ENCODE data around the gene ZNF281. TPM values are rescaled to one million over a fixed set of nuclear protein-coding genes. Genes with fewer than 3 reads are reported as not detected.
"Not testable (repeated sequence)": the region's sequence is repeated elsewhere in the genome, so short reads cannot be mapped to it uniquely, and the experiment has no call there.

ZNF281 gene
- total and polyA plus RNA-seq, 2 donors: 10.7 to 19.1 TPM

DNA sequence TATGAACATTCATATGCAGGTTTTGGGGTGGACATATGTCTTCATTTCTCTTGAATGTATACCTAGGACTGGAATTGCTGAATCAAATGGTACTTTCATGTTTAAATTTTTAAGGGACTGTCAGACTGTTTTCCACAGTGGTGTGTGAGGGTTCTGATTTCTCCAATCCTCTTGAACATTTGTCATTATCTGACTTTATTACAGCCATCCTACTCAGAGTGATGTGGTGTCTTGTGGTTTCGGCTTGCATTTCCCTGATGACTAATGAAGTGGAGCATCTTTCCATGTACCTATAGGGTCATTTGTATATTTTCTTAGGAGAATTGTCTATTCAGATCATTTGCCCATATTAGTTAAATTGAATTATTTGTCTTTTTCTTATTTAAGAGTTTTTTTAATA is 35.4 kb upstream of the ZNF281 start:
- H3K27ac ChIP-seq (ENCODE audit: low read depth in 1 of 2, low read length in 1 of 2): no peak overlapping the region
- no peaks in the 10 kb centered on the region for H3K4me1 ChIP-seq (ENCODE audit: control insufficient read depth in 2 of 2, insufficient read depth in 2 of 2, low read length in 2 of 2)
- no peak for DNase-seq (ENCODE audit: low read depth in 6 of 9, low spot score in 9 of 9)
- 99% methylated on average over 1 of the region's 1 CpG for WGBS
- H3K27me3 ChIP-seq (ENCODE audit: control insufficient read depth in 2 of 2, insufficient read depth in 1 of 2, low read length in 1 of 2): no peaks in the 10 kb centered on the region
- H3K9me3 ChIP-seq (ENCODE audit: control insufficient read depth in 2 of 2, insufficient read depth in 1 of 2, low read length in 1 of 2): no peaks in the 10 kb centered on the region
- H3K36me3 ChIP-seq (ENCODE audit: control insufficient read depth in 2 of 2, insufficient read depth in 2 of 2, low read length in 1 of 2): no peaks in the 10 kb centered on the region
- H3K4me3 ChIP-seq (ENCODE audit: low read length in 2 of 2): no peak overlapping the region

GRCh38 chr1:200444478-200444877 is 34.6 kb upstream of the ZNF281 start:
- H3K4me1 ChIP-seq (ENCODE audit: control insufficient read depth in 2 of 2, insufficient read depth in 2 of 2, low read length in 2 of 2): no peaks in the 10 kb centered on the region
- no peaks in the 10 kb centered on the region for H3K27me3 ChIP-seq (ENCODE audit: control insufficient read depth in 2 of 2, insufficient read depth in 1 of 2, low read length in 1 of 2)
- no peak overlapping the region for H3K27ac ChIP-seq (ENCODE audit: low read depth in 1 of 2, low read length in 1 of 2)
- WGBS: 93% methylated on average over 4 of the region's 4 CpGs
- DNase-seq (ENCODE audit: low read depth in 6 of 9, low spot score in 9 of 9): no peak
- H3K36me3 ChIP-seq (ENCODE audit: control insufficient read depth in 2 of 2, insufficient read depth in 2 of 2, low read length in 1 of 2): no peaks in the 10 kb centered on the region
- H3K4me3 ChIP-seq (ENCODE audit: low read length in 2 of 2): no peak overlapping the region
- no peaks in the 10 kb centered on the region for H3K9me3 ChIP-seq (ENCODE audit: control insufficient read depth in 2 of 2, insufficient read depth in 1 of 2, low read length in 1 of 2)

GRCh38 chr1:200443860-200444259 is 34.0 kb upstream of the ZNF281 start:
- no peaks in the 10 kb centered on the region for H3K36me3 ChIP-seq (ENCODE audit: control insufficient read depth in 2 of 2, insufficient read depth in 2 of 2, low read length in 1 of 2)
- no peak for DNase-seq (ENCODE audit: low read depth in 6 of 9, low spot score in 9 of 9)
- H3K9me3 ChIP-seq (ENCODE audit: control insufficient read depth in 2 of 2, insufficient read depth in 1 of 2, low read length in 1 of 2): no peaks in the 10 kb centered on the region
- no peaks in the 10 kb centered on the region for H3K27me3 ChIP-seq (ENCODE audit: control insufficient read depth in 2 of 2, insufficient read depth in 1 of 2, low read length in 1 of 2)
- 92% methylated on average over 2 of the region's 2 CpGs for WGBS
- no peaks in the 10 kb centered on the region for H3K4me1 ChIP-seq (ENCODE audit: control insufficient read depth in 2 of 2, insufficient read depth in 2 of 2, low read length in 2 of 2)
- no peak overlapping the region for H3K27ac ChIP-seq (ENCODE audit: low read depth in 1 of 2, low read length in 1 of 2)
- H3K4me3 ChIP-seq (ENCODE audit: low read length in 2 of 2): no peak overlapping the region

GRCh38 chr1:200442537-200443156 is 32.8 kb upstream of the ZNF281 start:
- Histone ChIP-seq H3K4me1 (ENCODE audit: control insufficient read depth in 2 of 2, insufficient read depth in 2 of 2, low read length in 2 of 2) (peaks cover 0 to 1% of the 10 kb centered on the region in 2 donors), H3K4me3 (ENCODE audit: low read length in 2 of 2) (no peak overlapping the region), H3K27me3 (ENCODE audit: control insufficient read depth in 2 of 2, insufficient read depth in 1 of 2, low read length in 1 of 2) (no peaks in the 10 kb centered on the region), H3K27ac (ENCODE audit: low read depth in 1 of 2, low read length in 1 of 2) (no peak overlapping the region), H3K36me3 (ENCODE audit: control insufficient read depth in 2 of 2, insufficient read depth in 2 of 2, low read length in 1 of 2) (no peaks in the 10 kb centered on the region), H3K9me3 (ENCODE audit: control insufficient read depth in 2 of 2, insufficient read depth in 1 of 2, low read length in 1 of 2) (no peaks in the 10 kb centered on the region)
- DNase-seq (ENCODE audit: low read depth in 6 of 9, low spot score in 9 of 9): no peak
- WGBS: 98% methylated on average over 3 of the region's 3 CpGs

DNA sequence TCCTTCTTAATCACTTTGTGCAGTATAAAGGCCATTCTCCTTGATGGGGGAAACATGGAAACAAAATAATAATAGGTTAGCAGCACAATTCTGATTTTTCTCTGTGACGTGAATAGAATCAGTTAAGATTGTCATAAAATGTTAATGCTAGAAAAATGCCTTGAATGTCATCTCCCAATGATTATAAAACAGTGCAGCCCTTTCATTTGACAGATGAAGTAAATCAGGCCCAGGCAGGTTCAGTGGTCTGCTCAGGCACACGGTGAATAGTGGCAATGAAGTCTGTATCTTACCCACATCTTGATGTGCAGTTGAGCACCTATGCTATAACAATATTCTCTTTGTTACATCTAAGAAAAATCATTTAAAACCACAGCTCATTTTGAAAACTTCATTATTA is 32.2 kb upstream of the ZNF281 start:
- WGBS: 91% methylated on average over 2 of the region's 2 CpGs
- peaks cover 0 to 4% of the 10 kb centered on the region in 2 donors for H3K4me1 ChIP-seq (ENCODE audit: control insufficient read depth in 2 of 2, insufficient read depth in 2 of 2, low read length in 2 of 2)
- no peaks in the 10 kb centered on the region for H3K27me3 ChIP-seq (ENCODE audit: control insufficient read depth in 2 of 2, insufficient read depth in 1 of 2, low read length in 1 of 2)
- no peaks in the 10 kb centered on the region for H3K9me3 ChIP-seq (ENCODE audit: control insufficient read depth in 2 of 2, insufficient read depth in 1 of 2, low read length in 1 of 2)
- DNase-seq (ENCODE audit: low read depth in 6 of 9, low spot score in 9 of 9): no peak
- no peak overlapping the region for H3K4me3 ChIP-seq (ENCODE audit: low read length in 2 of 2)
- H3K36me3 ChIP-seq (ENCODE audit: control insufficient read depth in 2 of 2, insufficient read depth in 2 of 2, low read length in 1 of 2): no peaks in the 10 kb centered on the region
- H3K27ac ChIP-seq (ENCODE audit: low read depth in 1 of 2, low read length in 1 of 2): no peak overlapping the region

- Histone ChIP-seq H3K9me3 (ENCODE audit: control insufficient read depth in 2 of 2, insufficient read depth in 1 of 2, low read length in 1 of 2) (no peaks in the 10 kb centered on the region), H3K27me3 (ENCODE audit: control insufficient read depth in 2 of 2, insufficient read depth in 1 of 2, low read length in 1 of 2) (no peaks in the 10 kb centered on the region), H3K4me1 (ENCODE audit: control insufficient read depth in 2 of 2, insufficient read depth in 2 of 2, low read length in 2 of 2) (peaks cover 0 to 4% of the 10 kb centered on the region in 2 donors), H3K36me3 (ENCODE audit: control insufficient read depth in 2 of 2, insufficient read depth in 2 of 2, low read length in 1 of 2) (no peaks in the 10 kb centered on the region), H3K27ac (ENCODE audit: low read depth in 1 of 2, low read length in 1 of 2) (no peak overlapping the region), H3K4me3 (ENCODE audit: low read length in 2 of 2) (no peak overlapping the region)
- WGBS: 98% methylated on average over 1 of the region's 1 CpG
- no peak for DNase-seq (ENCODE audit: low read depth in 6 of 9, low spot score in 9 of 9)
These were observed 29.1 kb upstream of the ZNF281 start for GRCh38 chr1:200438911-200439310.

- not testable (repeated sequence) for H3K4me3 ChIP-seq (ENCODE audit: low read length in 2 of 2); H3K4me1 ChIP-seq (ENCODE audit: control insufficient read depth in 2 of 2, insufficient read depth in 2 of 2, low read length in 2 of 2); H3K27ac ChIP-seq (ENCODE audit: low read depth in 1 of 2, low read length in 1 of 2); H3K36me3 ChIP-seq (ENCODE audit: control insufficient read depth in 2 of 2, insufficient read depth in 2 of 2, low read length in 1 of 2); H3K9me3 ChIP-seq (ENCODE audit: control insufficient read depth in 2 of 2, insufficient read depth in 1 of 2, low read length in 1 of 2); DNase-seq (ENCODE audit: low read depth in 6 of 9, low spot score in 9 of 9); H3K27me3 ChIP-seq (ENCODE audit: control insufficient read depth in 2 of 2, insufficient read depth in 1 of 2, low read length in 1 of 2)
- WGBS: 96% methylated on average over 7 of the region's 7 CpGs
These were observed 28.6 kb upstream of the ZNF281 start for GRCh38 chr1:200438413-200438812.

DNA sequence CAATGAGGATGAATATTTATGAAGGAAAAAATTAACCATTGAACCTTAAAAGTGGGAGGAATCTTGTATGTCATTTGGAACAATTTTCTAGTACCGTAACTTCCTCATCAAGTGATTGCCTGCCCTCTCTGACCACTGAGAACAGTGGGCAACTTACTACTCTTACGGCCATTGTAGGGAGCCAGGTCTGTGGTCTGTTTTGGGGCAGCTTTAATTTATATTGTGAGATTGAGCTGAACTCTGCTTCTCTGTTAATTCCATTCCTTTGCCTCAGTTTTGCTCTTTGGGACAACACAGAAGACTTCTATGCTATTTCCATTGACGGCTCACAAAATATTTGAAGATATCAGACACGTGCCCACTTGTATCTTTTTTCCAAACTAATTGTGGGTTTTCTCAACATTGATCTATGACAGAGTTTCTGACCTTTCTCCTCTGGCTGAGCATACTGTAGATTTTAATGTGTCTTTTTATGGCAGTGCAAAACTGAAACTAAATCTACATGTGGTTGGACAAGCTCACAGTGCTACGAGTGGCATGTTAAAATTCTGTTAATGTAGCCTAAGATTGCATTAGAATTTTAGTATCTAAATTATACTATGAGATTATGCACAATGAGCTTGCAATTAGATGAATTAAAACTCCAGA is 27.8 kb upstream of the ZNF281 start:
- Histone ChIP-seq H3K9me3 (ENCODE audit: control insufficient read depth in 2 of 2, insufficient read depth in 1 of 2, low read length in 1 of 2) (no peaks in the 10 kb centered on the region), H3K27ac (ENCODE audit: low read depth in 1 of 2, low read length in 1 of 2) (peak overlapping the region in 1 of 2 donors; percentile 2), H3K4me1 (ENCODE audit: control insufficient read depth in 2 of 2, insufficient read depth in 2 of 2, low read length in 2 of 2) (peaks cover 0 to 4% of the 10 kb centered on the region in 2 donors), H3K27me3 (ENCODE audit: control insufficient read depth in 2 of 2, insufficient read depth in 1 of 2, low read length in 1 of 2) (no peaks in the 10 kb centered on the region), H3K36me3 (ENCODE audit: control insufficient read depth in 2 of 2, insufficient read depth in 2 of 2, low read length in 1 of 2) (no peaks in the 10 kb centered on the region), H3K4me3 (ENCODE audit: low read length in 2 of 2) (peak overlapping the region in 1 of 2 donors; percentile 35)
- peak in 8 of 9 donors; percentile 6 to 69 (median 30) for DNase-seq (ENCODE audit: low read depth in 6 of 9, low spot score in 9 of 9)
- 44% methylated on average over 5 of the region's 5 CpGs for WGBS

DNA sequence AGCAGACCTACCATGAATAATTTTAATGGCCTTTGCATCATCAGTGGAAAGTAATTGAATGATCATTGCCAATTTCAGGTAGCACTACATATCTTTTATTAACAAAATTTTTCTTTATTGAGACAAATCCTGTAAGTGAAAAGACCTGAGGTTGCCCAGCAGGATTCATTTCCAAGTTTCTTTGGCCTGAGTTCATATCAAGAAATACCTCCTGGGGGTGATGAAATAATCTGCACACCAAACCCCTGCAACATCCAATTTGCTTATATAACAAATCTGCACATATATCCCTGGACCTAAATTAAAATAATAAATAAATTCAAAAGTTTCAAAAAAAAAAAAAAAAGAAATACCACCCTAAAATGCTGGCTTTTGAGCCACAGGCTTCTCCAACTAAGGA is 27.3 kb upstream of the ZNF281 start:
- H3K4me3 ChIP-seq (ENCODE audit: low read length in 2 of 2): no peak overlapping the region
- DNase-seq (ENCODE audit: low read depth in 6 of 9, low spot score in 9 of 9): no peak
- no peaks in the 10 kb centered on the region for H3K9me3 ChIP-seq (ENCODE audit: control insufficient read depth in 2 of 2, insufficient read depth in 1 of 2, low read length in 1 of 2)

More for the DNA sequence above, 27.3 kb upstream of the ZNF281 start:
- H3K36me3 ChIP-seq (ENCODE audit: control insufficient read depth in 2 of 2, insufficient read depth in 2 of 2, low read length in 1 of 2): no peaks in the 10 kb centered on the region
- H3K27ac ChIP-seq (ENCODE audit: low read depth in 1 of 2, low read length in 1 of 2): no peak overlapping the region
- H3K4me1 ChIP-seq (ENCODE audit: control insufficient read depth in 2 of 2, insufficient read depth in 2 of 2, low read length in 2 of 2): peaks cover 0 to 4% of the 10 kb centered on the region in 2 donors
- no peaks in the 10 kb centered on the region for H3K27me3 ChIP-seq (ENCODE audit: control insufficient read depth in 2 of 2, insufficient read depth in 1 of 2, low read length in 1 of 2)

All from thymus (tissue), 11 donors.